H1 (cell line): ENCODE results near the gene APBB1.

Experiments
- KDM5A ChIP-seq: fragments of 200-600 bp; IDR thresholded peaks from 2 replicates; pipeline ENCODE4 v1.7.1; 2012; ENCODE audit warnings: mild to moderate bottlenecking, low read length, inconsistent platforms, mixed read lengths
- POU5F1 ChIP-seq: IDR thresholded peaks from 2 replicates; pipeline ENCODE4 v1.6.1; 2011; ENCODE audit warnings: low read depth, mild to moderate bottlenecking, low read length, moderate library complexity
- TBP ChIP-seq: IDR thresholded peaks from 2 replicates; pipeline ENCODE4 v1.6.1; 2011; ENCODE audit warnings: low read depth, low read length, improper control_type of control experiment
- TF ChIP-seq, protein P1 (sequence below), 3 experiments: IDR thresholded peaks; 1 replicate in 2 of 3; 2 replicates in 1 of 3; pipeline versions ENCODE4 v1.5.1 to v1.6.1; 2011; ENCODE audit warnings: low read length in 3 of 3, mild to moderate bottlenecking in 3 of 3, inconsistent platforms in 2 of 3, low read depth in 1 of 3, moderate library complexity in 1 of 3; ENCODE audit not compliant: insufficient read depth in 1 of 3; ENCODE audit errors: control extremely low read depth in 1 of 3

- TF ChIP-seq TBP (no peak), KDM5A (no peak), POU5F1 (no peak)
- TF ChIP-seq, protein P1, sequence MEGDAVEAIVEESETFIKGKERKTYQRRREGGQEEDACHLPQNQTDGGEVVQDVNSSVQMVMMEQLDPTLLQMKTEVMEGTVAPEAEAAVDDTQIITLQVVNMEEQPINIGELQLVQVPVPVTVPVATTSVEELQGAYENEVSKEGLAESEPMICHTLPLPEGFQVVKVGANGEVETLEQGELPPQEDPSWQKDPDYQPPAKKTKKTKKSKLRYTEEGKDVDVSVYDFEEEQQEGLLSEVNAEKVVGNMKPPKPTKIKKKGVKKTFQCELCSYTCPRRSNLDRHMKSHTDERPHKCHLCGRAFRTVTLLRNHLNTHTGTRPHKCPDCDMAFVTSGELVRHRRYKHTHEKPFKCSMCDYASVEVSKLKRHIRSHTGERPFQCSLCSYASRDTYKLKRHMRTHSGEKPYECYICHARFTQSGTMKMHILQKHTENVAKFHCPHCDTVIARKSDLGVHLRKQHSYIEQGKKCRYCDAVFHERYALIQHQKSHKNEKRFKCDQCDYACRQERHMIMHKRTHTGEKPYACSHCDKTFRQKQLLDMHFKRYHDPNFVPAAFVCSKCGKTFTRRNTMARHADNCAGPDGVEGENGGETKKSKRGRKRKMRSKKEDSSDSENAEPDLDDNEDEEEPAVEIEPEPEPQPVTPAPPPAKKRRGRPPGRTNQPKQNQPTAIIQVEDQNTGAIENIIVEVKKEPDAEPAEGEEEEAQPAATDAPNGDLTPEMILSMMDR (IDR thresholded peaks at IDR 0.05; ENCODE audit: control extremely low read depth in 1 of 3, insufficient read depth in 1 of 3, low read depth in 1 of 3, low read length in 3 of 3) = no peak
These were observed 21.3 kb downstream of the APBB1 start for GRCh38 chr11:6397636-6398035.
